Chondrocyte (in vitro differentiated cells): ENCODE results near the gene MAST2. TPM values are rescaled to one million over a fixed set of nuclear protein-coding genes. Genes with fewer than 3 reads are reported as not detected.
"Not testable (repeated sequence)": the region's sequence is repeated elsewhere in the genome, so short reads cannot be mapped to it uniquely, and the experiment has no call there.

Experiments used
- DNase-seq: peaks from one replicate; pipeline ENCODE4 v3.0.0; 2021; ENCODE audit warnings: mixed read lengths, low spot score
- H3K27ac Mint-ChIP-seq: one replicate; pipeline ENCODE4 v1.8.0; 2021; ENCODE audit warnings: mild to moderate bottlenecking, moderate library complexity, mixed read lengths; ENCODE audit not compliant: unreplicated experiment
- H3K27me3 Mint-ChIP-seq: 2 replicates; pipeline ENCODE4 v1.8.0; 2021; ENCODE audit warnings: low read depth, mixed read lengths
- H3K36me3 Mint-ChIP-seq: 2 replicates; pipeline ENCODE4 v1.8.0; 2021; ENCODE audit warnings: low read depth, mixed read lengths
- H3K4me1 Mint-ChIP-seq: 2 replicates; pipeline ENCODE4 v1.8.0; 2021; ENCODE audit warnings: low read depth, mild to moderate bottlenecking, mixed read lengths
- H3K4me3 Mint-ChIP-seq: one replicate; pipeline ENCODE4 v1.8.0; 2021; ENCODE audit warnings: mild to moderate bottlenecking, moderate library complexity, mixed read lengths; ENCODE audit not compliant: unreplicated experiment
- H3K9me3 Mint-ChIP-seq: 2 replicates; pipeline ENCODE4 v1.8.0; 2021; ENCODE audit warnings: low read depth, mixed read lengths
- total RNA-seq: library from RNA; stranded (reverse); gene quantifications from 3 replicates; pipeline ENCODE4 v1.2.1, GENCODE V29; 2021
- TF ChIP-seq, protein P1 (sequence below): fragments of 200-600 bp; sonication (generic); IDR thresholded peaks from 2 replicates; pipeline ENCODE4 v1.5.0; 2021; ENCODE audit warnings: antibody characterized with exemption, mild to moderate bottlenecking, moderate library complexity

The MAST2 gene
- total RNA-seq, 1 donor from 2014 or later, result 53.2 TPM

DNA sequence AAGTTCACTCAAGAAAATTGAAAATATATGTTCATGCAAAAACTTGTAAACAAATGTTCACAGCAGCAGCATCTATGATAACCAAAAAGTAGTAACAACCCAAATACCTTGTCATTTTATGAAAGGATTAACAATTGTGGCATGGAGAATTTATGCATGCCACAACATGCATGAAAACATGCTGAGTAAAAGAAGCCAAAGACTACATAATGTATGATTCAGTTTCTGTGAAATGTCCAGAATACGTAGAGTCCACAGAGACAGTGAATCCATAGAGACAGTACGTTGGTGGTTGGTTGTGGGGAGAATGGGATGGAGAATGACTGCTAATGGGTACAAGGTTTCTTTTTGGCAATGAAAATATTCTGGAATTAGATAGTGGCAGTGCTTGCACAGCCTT lies 148.7 kb downstream of the MAST2 start:
- DNase-seq, result no peak
- Mint-ChIP-seq H3K36me3 (peaks cover 2% of the 10 kb centered on the region), H3K27me3 (no peaks in the 10 kb centered on the region), H3K4me1 (peaks cover 25% of the 10 kb centered on the region), H3K27ac (no peak overlapping the region), H3K9me3 (peaks cover 8% of the 10 kb centered on the region), H3K4me3 (no peak overlapping the region)
- TF ChIP-seq, protein P1, sequence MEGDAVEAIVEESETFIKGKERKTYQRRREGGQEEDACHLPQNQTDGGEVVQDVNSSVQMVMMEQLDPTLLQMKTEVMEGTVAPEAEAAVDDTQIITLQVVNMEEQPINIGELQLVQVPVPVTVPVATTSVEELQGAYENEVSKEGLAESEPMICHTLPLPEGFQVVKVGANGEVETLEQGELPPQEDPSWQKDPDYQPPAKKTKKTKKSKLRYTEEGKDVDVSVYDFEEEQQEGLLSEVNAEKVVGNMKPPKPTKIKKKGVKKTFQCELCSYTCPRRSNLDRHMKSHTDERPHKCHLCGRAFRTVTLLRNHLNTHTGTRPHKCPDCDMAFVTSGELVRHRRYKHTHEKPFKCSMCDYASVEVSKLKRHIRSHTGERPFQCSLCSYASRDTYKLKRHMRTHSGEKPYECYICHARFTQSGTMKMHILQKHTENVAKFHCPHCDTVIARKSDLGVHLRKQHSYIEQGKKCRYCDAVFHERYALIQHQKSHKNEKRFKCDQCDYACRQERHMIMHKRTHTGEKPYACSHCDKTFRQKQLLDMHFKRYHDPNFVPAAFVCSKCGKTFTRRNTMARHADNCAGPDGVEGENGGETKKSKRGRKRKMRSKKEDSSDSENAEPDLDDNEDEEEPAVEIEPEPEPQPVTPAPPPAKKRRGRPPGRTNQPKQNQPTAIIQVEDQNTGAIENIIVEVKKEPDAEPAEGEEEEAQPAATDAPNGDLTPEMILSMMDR, result no peak

DNA sequence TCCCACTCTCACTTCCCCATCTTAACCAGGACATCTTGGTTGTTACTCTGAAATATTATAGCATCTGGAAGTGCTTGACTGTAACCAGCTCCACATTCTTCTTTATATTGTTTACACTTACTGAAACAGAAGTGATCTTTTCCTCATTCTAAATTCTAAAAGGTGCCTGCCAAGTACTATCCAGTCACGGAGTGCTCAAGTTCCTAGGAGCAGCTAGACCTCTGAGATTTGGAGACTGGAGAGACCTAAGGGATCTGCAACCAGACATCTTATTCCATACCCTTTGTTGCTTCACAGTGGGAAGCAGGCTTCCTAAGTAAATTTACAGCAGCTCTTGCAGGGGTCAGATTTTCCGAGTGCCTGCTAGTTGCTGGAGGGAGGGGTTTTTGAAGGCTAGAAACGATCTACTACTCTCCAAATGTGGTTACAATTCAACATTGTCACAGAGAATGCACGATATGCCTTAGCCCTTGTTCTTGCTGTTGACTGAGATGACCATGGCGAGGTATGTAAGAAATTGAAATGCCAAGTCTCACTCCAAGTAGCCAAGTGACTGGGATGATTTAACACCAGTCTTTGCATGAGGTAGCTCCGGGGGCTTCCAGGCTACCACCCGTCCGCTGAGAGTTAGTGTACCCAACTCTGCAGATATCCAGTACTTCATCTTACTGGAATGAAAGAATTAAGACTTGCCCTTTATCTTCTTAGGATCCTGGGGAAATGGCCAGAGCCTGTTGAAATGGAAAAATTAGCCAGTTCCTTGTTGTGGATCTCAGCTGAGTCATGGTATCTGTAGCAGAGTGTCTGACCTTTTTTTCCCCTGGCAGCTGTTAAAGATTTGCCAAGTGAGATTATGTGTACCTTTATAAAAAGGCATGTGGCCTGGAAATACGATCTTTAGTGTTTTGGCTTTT lies 150.8 kb downstream of the MAST2 start:
- Mint-ChIP-seq H3K9me3 (no peaks in the 10 kb centered on the region), H3K27me3 (no peaks in the 10 kb centered on the region), H3K4me3 (no peak overlapping the region), H3K4me1 (peaks cover 22% of the 10 kb centered on the region), H3K36me3 (no peaks in the 10 kb centered on the region), H3K27ac (peak overlapping the region; percentile 84)
- TF ChIP-seq, protein P1, result no peak
- DNase-seq, result no peak

DNA sequence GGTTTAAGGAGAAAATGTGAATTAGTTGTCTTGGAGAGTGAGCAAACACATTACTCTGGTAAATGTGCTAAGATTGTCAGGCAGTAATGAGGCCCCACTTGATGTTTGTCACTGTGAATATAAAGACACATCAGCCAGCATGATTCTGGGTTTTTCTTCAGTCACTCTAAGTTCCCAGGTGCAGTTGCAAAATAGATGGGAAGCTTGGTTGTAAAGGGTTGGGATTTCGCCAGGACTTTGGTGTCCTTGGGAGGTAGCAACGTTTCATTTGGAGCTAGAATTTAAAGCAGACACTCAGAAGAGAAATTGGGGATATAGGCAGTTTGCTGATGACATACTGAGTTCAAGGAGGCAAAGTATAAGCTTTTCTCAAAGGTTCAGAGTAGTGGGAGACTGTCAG lies 154.3 kb downstream of the MAST2 start:
- H3K27ac Mint-ChIP-seq, result no peak overlapping the region
- no peaks in the 10 kb centered on the region for H3K27me3 Mint-ChIP-seq
- H3K4me1 Mint-ChIP-seq, result peaks cover 19% of the 10 kb centered on the region
- TF ChIP-seq, protein P1, result no peak
- no peak for DNase-seq
- peaks cover 5% of the 10 kb centered on the region for H3K36me3 Mint-ChIP-seq
- H3K9me3 Mint-ChIP-seq, result peaks cover 4% of the 10 kb centered on the region
- no peak overlapping the region for H3K4me3 Mint-ChIP-seq

DNA sequence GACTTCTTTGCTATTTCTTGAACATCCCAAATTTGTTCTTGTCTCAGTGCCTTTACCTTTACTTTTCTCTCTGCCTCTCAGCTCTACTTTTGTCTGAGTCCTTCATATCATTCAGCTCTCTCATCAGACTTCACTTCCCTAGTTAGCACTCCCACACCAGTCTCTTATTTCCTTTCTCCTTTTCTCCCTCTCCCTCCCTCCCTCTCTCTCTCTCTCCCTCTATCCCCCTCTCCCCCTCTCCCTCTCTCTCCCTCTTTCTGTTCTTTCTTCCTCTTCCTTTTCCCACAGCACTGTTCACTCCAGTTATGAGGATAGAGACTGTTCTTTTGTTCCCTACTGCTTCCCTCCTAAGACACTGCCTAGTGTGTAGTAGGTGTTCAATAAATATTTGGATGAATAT lies 154.9 kb downstream of the MAST2 start:
- TF ChIP-seq, protein P1, result no peak
- peaks cover 17% of the 10 kb centered on the region for H3K4me1 Mint-ChIP-seq
- no peak overlapping the region for H3K27ac Mint-ChIP-seq

DNA sequence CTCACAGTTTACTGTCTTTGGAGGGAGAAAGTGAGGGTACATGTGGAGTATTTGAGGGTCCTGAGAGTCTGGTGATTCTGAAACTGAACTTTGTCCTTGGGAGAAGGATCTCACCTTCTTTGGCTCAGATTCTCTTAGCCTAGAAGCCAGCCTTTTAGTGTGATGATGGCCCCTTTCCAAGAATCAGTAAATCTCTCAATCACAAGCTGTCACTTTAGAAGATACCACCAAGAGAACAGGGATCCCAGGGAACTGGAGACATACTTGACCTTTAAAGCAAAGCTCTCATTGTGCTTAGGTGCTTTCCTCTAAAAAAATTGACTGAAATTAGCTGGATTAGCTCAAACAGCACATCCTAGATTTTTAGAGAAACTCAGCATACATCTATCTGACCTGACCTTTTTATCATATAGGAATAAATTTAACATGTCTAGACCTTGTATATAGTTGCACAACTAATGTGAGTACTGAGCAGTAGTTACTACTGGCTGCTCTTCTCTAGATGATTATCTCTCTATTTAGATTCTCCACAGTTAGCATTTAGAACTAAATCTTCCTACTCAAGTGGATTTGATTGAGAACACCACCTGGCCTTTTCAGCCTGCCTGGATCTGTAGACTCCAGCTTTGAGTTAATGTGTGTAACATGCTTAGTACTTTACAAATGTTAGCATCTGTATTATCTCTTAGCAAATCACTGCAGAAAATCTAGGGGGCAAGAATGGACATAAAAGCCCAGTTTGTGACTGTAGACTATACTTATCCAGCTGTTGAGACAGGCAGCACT lies 157.7 kb downstream of the MAST2 start:
- no peaks in the 10 kb centered on the region for H3K4me1 Mint-ChIP-seq

More for the DNA sequence above, 154.9 kb downstream of the MAST2 start:
- peaks cover 8% of the 10 kb centered on the region for H3K9me3 Mint-ChIP-seq
- DNase-seq, result no peak
- H3K4me3 Mint-ChIP-seq, result no peak overlapping the region
- H3K27me3 Mint-ChIP-seq, result no peaks in the 10 kb centered on the region
- H3K36me3 Mint-ChIP-seq, result peaks cover 5% of the 10 kb centered on the region

GRCh38 chr1:45961936-45962335 lies 158.5 kb downstream of the MAST2 start:
- H3K4me1 Mint-ChIP-seq, H3K36me3 Mint-ChIP-seq: not testable (repeated sequence)
- peaks cover 10% of the 10 kb centered on the region for H3K9me3 Mint-ChIP-seq

More for the DNA sequence above, 157.7 kb downstream of the MAST2 start:
- Mint-ChIP-seq H3K27ac (no peak overlapping the region), H3K9me3 (peaks cover 10% of the 10 kb centered on the region), H3K27me3 (no peaks in the 10 kb centered on the region), H3K4me3 (no peak overlapping the region), H3K36me3 (peaks cover 7% of the 10 kb centered on the region)
- no peak for DNase-seq
- TF ChIP-seq, protein P1, result no peak

More at GRCh38 chr1:45961936-45962335, 158.5 kb downstream of the MAST2 start:
- not testable (repeated sequence) for DNase-seq, H3K27me3 Mint-ChIP-seq, H3K4me3 Mint-ChIP-seq, H3K27ac Mint-ChIP-seq
